Nephron (organoid): Measurements from ENCODE around the gene ZNF580.
A peak's percentile ranks its signal among the peaks of the same experiment; 100 is the strongest.

ENCODE experiments used
- H3K27ac Mint-ChIP-seq, 3 experiments: 2 replicates each; pipeline ENCODE4 v1.8.0; 2020; ENCODE audit warnings: mixed read lengths in 3 of 3, mild to moderate bottlenecking in 2 of 3, moderate library complexity in 1 of 3
- H3K27me3 Mint-ChIP-seq: 2 replicates; pipeline ENCODE4 v1.8.0; 2021; ENCODE audit warnings: low read depth, mild to moderate bottlenecking, moderate library complexity, mixed read lengths
- H3K36me3 Mint-ChIP-seq: 2 replicates; pipeline ENCODE4 v1.8.0; 2020; ENCODE audit warnings: low read depth, mixed read lengths
- H3K4me1 Mint-ChIP-seq: 2 replicates; pipeline ENCODE4 v1.8.0; 2020; ENCODE audit warnings: mixed read lengths
- H3K4me3 Mint-ChIP-seq, 3 experiments: 2 replicates each; pipeline ENCODE4 v1.8.0; 2020; ENCODE audit warnings: mild to moderate bottlenecking in 3 of 3, mixed read lengths in 3 of 3, moderate library complexity in 2 of 3
- H3K9me3 Mint-ChIP-seq: 2 replicates; pipeline ENCODE4 v1.8.0; 2020; ENCODE audit warnings: mixed read lengths
- CTCF ChIP-seq, 3 experiments: fragments of 200-600 bp; sonication (generic); IDR thresholded peaks; one replicate each; pipeline ENCODE4 v1.5.0; 2021; ENCODE audit warnings: antibody characterized with exemption in 3 of 3; ENCODE audit not compliant: unreplicated experiment in 3 of 3

The ZNF580 gene

GRCh38 chr19:55596304-55596703 lies 44.5 kb upstream of the ZNF580 start:
- Mint-ChIP-seq H3K4me3 (peak overlapping the region in 2 of 3 experiments; percentile 39 to 62), H3K36me3 (peaks cover 51% of the 10 kb centered on the region), H3K27me3 (no peaks in the 10 kb centered on the region), H3K4me1 (peaks cover 12% of the 10 kb centered on the region), H3K9me3 (no peaks in the 10 kb centered on the region), H3K27ac (peak overlapping the region in 1 of 3 experiments; percentile 24)
- no peak for TF ChIP-seq CTCF (IDR thresholded peaks at IDR 0.05; ENCODE audit: unreplicated experiment in 3 of 3)

GRCh38 chr19:55597501-55597921 lies 43.3 kb upstream of the ZNF580 start:
- peaks cover 12% of the 10 kb centered on the region for H3K4me1 Mint-ChIP-seq
- no peaks in the 10 kb centered on the region for H3K9me3 Mint-ChIP-seq
- no peak overlapping the region for H3K4me3 Mint-ChIP-seq
- H3K36me3 Mint-ChIP-seq = peaks cover 46% of the 10 kb centered on the region
- peak overlapping the region in 1 of 3 experiments; percentile 35 for H3K27ac Mint-ChIP-seq
- H3K27me3 Mint-ChIP-seq = no peaks in the 10 kb centered on the region
- no peak for TF ChIP-seq CTCF (IDR thresholded peaks at IDR 0.05; ENCODE audit: unreplicated experiment in 3 of 3)

- TF ChIP-seq CTCF (IDR thresholded peaks at IDR 0.05; ENCODE audit: unreplicated experiment in 3 of 3) = no peak
- Mint-ChIP-seq H3K27ac (peak overlapping the region in 2 of 3 experiments; percentile 40 to 81), H3K9me3 (no peaks in the 10 kb centered on the region), H3K27me3 (no peaks in the 10 kb centered on the region), H3K4me1 (peaks cover 12% of the 10 kb centered on the region), H3K36me3 (peaks cover 46% of the 10 kb centered on the region), H3K4me3 (peak overlapping the region; percentile 32 to 91 (median 34))
These were observed 42.8 kb upstream of the ZNF580 start for GRCh38 chr19:55598034-55598433.

- Mint-ChIP-seq H3K4me3 (peak overlapping the region; percentile 91 to 99 (median 97)), H3K27me3 (no peaks in the 10 kb centered on the region), H3K4me1 (peaks cover 12% of the 10 kb centered on the region), H3K27ac (peak overlapping the region; percentile 100), H3K9me3 (no peaks in the 10 kb centered on the region), H3K36me3 (peaks cover 41% of the 10 kb centered on the region)
- TF ChIP-seq CTCF (IDR thresholded peaks at IDR 0.05; ENCODE audit: unreplicated experiment in 3 of 3) = no peak
These were observed 41.9 kb upstream of the ZNF580 start for GRCh38 chr19:55598719-55599467.

- Mint-ChIP-seq H3K4me3 (peak within 1 kb of the TSS; percentile 91 to 99 (median 97)), H3K36me3 (peaks cover 40% of the 10 kb centered on the region), H3K9me3 (no peaks in the 10 kb centered on the region), H3K27me3 (no peaks in the 10 kb centered on the region), H3K4me1 (peaks cover 12% of the 10 kb centered on the region), H3K27ac (peak within 1 kb of the TSS; percentile 100)
- no peak for TF ChIP-seq CTCF (IDR thresholded peaks at IDR 0.05; ENCODE audit: unreplicated experiment in 3 of 3)
These were observed 41.3 kb upstream of the ZNF580 start, which contains the start of gene FIZ1 for GRCh38 chr19:55599468-55599841. TSS of gene FIZ1 (minus strand) at chr19:55599517. CDS start at chr19:55597865, 1,652 bp downstream.
